Measurements from ENCODE around the gene SEC14L1. TPM values are rescaled to one million over a fixed set of nuclear protein-coding genes. Genes with fewer than 3 reads are reported as not detected.

The SEC14L1 gene
- total RNA-seq, 1 experiment from 2014 or later, result 58.6 TPM

DNA sequence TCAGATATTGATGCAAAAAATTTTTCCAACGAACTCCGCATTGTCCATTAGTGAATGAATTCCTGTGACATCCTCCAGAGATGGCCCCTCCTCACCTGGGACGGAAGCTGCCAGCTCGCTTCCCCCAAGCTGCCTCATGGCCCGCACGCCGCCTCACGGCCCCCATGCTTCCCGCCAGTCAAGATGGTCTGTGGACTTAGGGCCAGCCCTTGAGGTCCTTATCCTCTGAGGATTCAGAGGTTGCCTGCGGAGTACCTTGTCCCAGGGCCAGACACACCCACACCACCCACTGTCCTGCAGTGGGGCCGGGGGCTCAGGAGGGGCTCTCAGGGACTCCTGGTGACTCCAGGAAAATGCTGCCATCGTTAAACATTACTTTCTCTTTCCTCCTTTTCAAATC, 73.6 kb downstream of the SEC14L1 start:
- H4K91ac ChIP-seq (ENCODE audit: insufficient read length, low read depth, low read length), result no peak overlapping the region
- H2AFZ ChIP-seq (ENCODE audit: low read length), result no peak overlapping the region
- no peak overlapping the region for H3K56ac ChIP-seq (ENCODE audit: insufficient read length, low read depth, low read length)
- no peak overlapping the region for H2BK20ac ChIP-seq (ENCODE audit: low read depth, low read length, poor library complexity, severe bottlenecking)
- no peaks in the 10 kb centered on the region for H4K20me1 ChIP-seq (ENCODE audit: control insufficient read depth, insufficient read depth, insufficient read length)
- no peaks in the 10 kb centered on the region for H3K79me2 ChIP-seq (ENCODE audit: insufficient read depth, low read length)
- H3K23ac ChIP-seq (ENCODE audit: insufficient read length, low read depth, low read length), result no peak overlapping the region
- no peak overlapping the region for H3K9ac ChIP-seq (ENCODE audit: extremely low read depth, insufficient read length, low read length)
- no peak overlapping the region for H2BK120ac ChIP-seq (ENCODE audit: low read depth, low read length, poor library complexity, severe bottlenecking)
- no peak overlapping the region for H2BK12ac ChIP-seq (ENCODE audit: insufficient read length, low read depth, low read length)
- no peaks in the 10 kb centered on the region for H3K4me1 ChIP-seq (ENCODE audit: insufficient read depth, low read length)
- peaks cover 2 to 5% of the 10 kb centered on the region in 2 experiments; a peak in 3 of 4 replicates for H3K4me1 Mint-ChIP-seq
- no peak overlapping the region for H3K4me3 Mint-ChIP-seq
- no peak overlapping the region for H2BK15ac ChIP-seq (ENCODE audit: low read depth, low read length)
- H2AK5ac ChIP-seq (ENCODE audit: insufficient read length, low read length), result no peak overlapping the region
- no peak for DNase-seq
- H3K36me3 Mint-ChIP-seq (ENCODE audit: insufficient read depth in 1 of 3, low read depth in 3 of 3), result peaks cover 12 to 55% (median 55%) of the 10 kb centered on the region in 3 experiments
- H3K27me3 Mint-ChIP-seq (ENCODE audit: low read depth), result no peaks in the 10 kb centered on the region
- TF ChIP-seq, protein P1, sequence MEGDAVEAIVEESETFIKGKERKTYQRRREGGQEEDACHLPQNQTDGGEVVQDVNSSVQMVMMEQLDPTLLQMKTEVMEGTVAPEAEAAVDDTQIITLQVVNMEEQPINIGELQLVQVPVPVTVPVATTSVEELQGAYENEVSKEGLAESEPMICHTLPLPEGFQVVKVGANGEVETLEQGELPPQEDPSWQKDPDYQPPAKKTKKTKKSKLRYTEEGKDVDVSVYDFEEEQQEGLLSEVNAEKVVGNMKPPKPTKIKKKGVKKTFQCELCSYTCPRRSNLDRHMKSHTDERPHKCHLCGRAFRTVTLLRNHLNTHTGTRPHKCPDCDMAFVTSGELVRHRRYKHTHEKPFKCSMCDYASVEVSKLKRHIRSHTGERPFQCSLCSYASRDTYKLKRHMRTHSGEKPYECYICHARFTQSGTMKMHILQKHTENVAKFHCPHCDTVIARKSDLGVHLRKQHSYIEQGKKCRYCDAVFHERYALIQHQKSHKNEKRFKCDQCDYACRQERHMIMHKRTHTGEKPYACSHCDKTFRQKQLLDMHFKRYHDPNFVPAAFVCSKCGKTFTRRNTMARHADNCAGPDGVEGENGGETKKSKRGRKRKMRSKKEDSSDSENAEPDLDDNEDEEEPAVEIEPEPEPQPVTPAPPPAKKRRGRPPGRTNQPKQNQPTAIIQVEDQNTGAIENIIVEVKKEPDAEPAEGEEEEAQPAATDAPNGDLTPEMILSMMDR (conservative IDR thresholded peaks at IDR 0.05), result no peak
- no peak overlapping the region for H4K8ac ChIP-seq (replicated peaks; ENCODE audit: insufficient read length, low read depth, low read length)
- H3K14ac ChIP-seq (ENCODE audit: insufficient read depth, low read length), result no peak overlapping the region
- H2BK5ac ChIP-seq (ENCODE audit: insufficient read length, low read length), result no peak overlapping the region
- H3K23me2 ChIP-seq (ENCODE audit: insufficient read length, low read depth, low read length, poor library complexity, severe bottlenecking), result no peaks in the 10 kb centered on the region
- H3T11ph ChIP-seq (ENCODE audit: low read length), result no peak overlapping the region
- H3K4me2 ChIP-seq (ENCODE audit: insufficient read depth, insufficient read length, low read length), result no peak overlapping the region
- H3K79me1 ChIP-seq (ENCODE audit: insufficient read depth, low read depth, low read length, poor library complexity, severe bottlenecking), result no peaks in the 10 kb centered on the region
- no peaks in the 10 kb centered on the region for H3K27me3 ChIP-seq (ENCODE audit: insufficient read depth, low read length)
- no CpG with 5 or more reads among the region's 12 CpGs for WGBS (ENCODE audit: extremely low coverage, insufficient read length, low lambda C conversion rate)
- H3K9me3 Mint-ChIP-seq, result no peaks in the 10 kb centered on the region
- H3K27ac ChIP-seq (ENCODE audit: insufficient read length, low read depth, low read length), result no peak overlapping the region
- no peak overlapping the region for H4K5ac ChIP-seq (ENCODE audit: insufficient read length, low read depth, low read length)
- H3K18ac ChIP-seq (ENCODE audit: insufficient read length, low read depth, low read length), result no peak overlapping the region
- no peak overlapping the region; a peak in 2 of 7 replicates for H3K27ac Mint-ChIP-seq
- no peaks in the 10 kb centered on the region for H3K9me3 ChIP-seq (ENCODE audit: control insufficient read depth, low read depth, low read length)
- no peak overlapping the region for H3K4ac ChIP-seq (ENCODE audit: low read depth, low read length)
